HepG2 (cell line): ENCODE data around the gene RSRC2. TPM values are rescaled to one million over a fixed set of nuclear protein-coding genes. Genes with fewer than 3 reads are reported as not detected.

Experiments
- CCAR2 ChIP-seq: fragments of 200-400 bp; formaldehyde crosslinking; optimal IDR thresholded peaks from 2 replicates; pipeline ENCODE3; 2018; ENCODE audit warnings: low read depth, mild to moderate bottlenecking, low read length, moderate library complexity
- CHCHD3 ChIP-seq: sonication (generic); formaldehyde crosslinking; IDR thresholded peaks from 2 replicates; pipeline ENCODE4 v1.8.0; 2022; ENCODE audit warnings: mild to moderate bottlenecking, missing genetic modification reagents, moderate library complexity
- ETV5 ChIP-seq: IDR thresholded peaks from 2 replicates; pipeline ENCODE4 v1.6.1; 2018; ENCODE audit warnings: missing biosample characterization, missing genetic modification reagents, inconsistent platforms, borderline replicate concordance
- FOXC1 ChIP-seq: sonication (generic); formaldehyde crosslinking; IDR thresholded peaks from 2 replicates; pipeline ENCODE4 v1.8.0; 2022; ENCODE audit warnings: mild to moderate bottlenecking, missing genetic modification reagents, borderline replicate concordance
- HDAC2 ChIP-seq: sonication (generic); formaldehyde crosslinking; IDR thresholded peaks from 2 replicates; pipeline ENCODE4 v1.4.0; 2020; ENCODE audit warnings: missing genetic modification reagents
- KAT8 ChIP-seq: IDR thresholded peaks from 2 replicates; pipeline ENCODE4 v1.6.1; 2016; ENCODE audit warnings: missing genetic modification reagents, missing compliant biosample characterization
- MAZ ChIP-seq, 2 experiments: sonication (generic) in 1 of 2; formaldehyde crosslinking in 1 of 2; IDR thresholded peaks; 2 replicates each; pipeline versions ENCODE4 v1.5.0 to v1.6.1; 2012 to 2020; ENCODE audit warnings: low read depth in 2 of 2, mild to moderate bottlenecking in 2 of 2, borderline replicate concordance in 1 of 2, improper control_type of control experiment in 1 of 2, low read length in 1 of 2, missing genetic modification reagents in 1 of 2, moderate library complexity in 1 of 2
- RFXANK ChIP-seq: IDR thresholded peaks from 2 replicates; pipeline ENCODE4 v1.6.1; 2016
- ZMYM4 ChIP-seq: sonication (generic); formaldehyde crosslinking; IDR thresholded peaks from 2 replicates; pipeline ENCODE4 v1.8.1; 2023; ENCODE audit warnings: mild to moderate bottlenecking, missing genetic modification reagents
- ZNF225 ChIP-seq: sonication (generic); formaldehyde crosslinking; IDR thresholded peaks from 2 replicates; pipeline ENCODE4 v1.4.0; 2020; ENCODE audit warnings: mild to moderate bottlenecking, missing genetic modification reagents
- ZNF879 ChIP-seq: sonication (generic); formaldehyde crosslinking; IDR thresholded peaks from 2 replicates; pipeline ENCODE4 v1.8.1; 2023; ENCODE audit warnings: missing genetic modification reagents
- polyA plus RNA-seq, 8 experiments: library from polyadenylated mRNA; depleted of rRNA in 3 of 8; stranded (reverse) in 7 of 8; unstranded in 1 of 8; fragments of >200 nt; fragmentation: Illumina TruSeq in 4 of 8; extraction: Trizol in 4 of 8; gene quantifications; 2 replicates each; pipeline versions ENCODE4 v1.2.1 to v1.2.3, GENCODE V29; 2011 to 2016; ENCODE audit warnings: low read depth in 4 of 8, missing spikeins in 1 of 8, mixed read lengths in 1 of 8; ENCODE audit not compliant: insufficient read depth in 1 of 8
- total RNA-seq, 5 experiments: library from RNA; depleted of rRNA; stranded (reverse); fragments of >200 nt; fragmentation: Illumina TruSeq; extraction: Trizol; gene quantifications; 2 replicates each; pipeline ENCODE4 v1.2.3, GENCODE V29; 2016; ENCODE audit warnings: low read depth in 1 of 5
- TF ChIP-seq, protein P1 (sequence below): sonication (generic); formaldehyde crosslinking; IDR thresholded peaks from 2 replicates; pipeline ENCODE4 v1.9.0; 2022; ENCODE audit warnings: missing genetic modification reagents, mild to moderate bottlenecking, borderline replicate concordance
- TF ChIP-seq, protein P2 (sequence below): sonication (generic); formaldehyde crosslinking; IDR thresholded peaks from 2 replicates; pipeline ENCODE4 v1.5.0; 2020; ENCODE audit warnings: missing genetic modification reagents
- TF ChIP-seq, protein P3 (sequence below): sonication (generic); formaldehyde crosslinking; IDR thresholded peaks from 2 replicates; pipeline ENCODE4 v1.8.0; 2023; ENCODE audit warnings: mild to moderate bottlenecking, missing genetic modification reagents
- TF ChIP-seq, protein P4 (sequence below): sonication (generic); formaldehyde crosslinking; IDR thresholded peaks from 2 replicates; pipeline ENCODE4 v1.5.0; 2020; ENCODE audit warnings: missing genetic modification reagents
- TF ChIP-seq, protein P5 (sequence below): sonication (generic); formaldehyde crosslinking; IDR thresholded peaks from 2 replicates; pipeline ENCODE4 v1.8.1; 2023; ENCODE audit warnings: mild to moderate bottlenecking, missing genetic modification reagents
- TF ChIP-seq, protein P6 (sequence below): sonication (generic); formaldehyde crosslinking; IDR thresholded peaks from 2 replicates; pipeline ENCODE4 v1.4.0; 2020; ENCODE audit warnings: missing genetic modification reagents
- TF ChIP-seq, protein P7 (sequence below): sonication (generic); formaldehyde crosslinking; IDR thresholded peaks from 2 replicates; pipeline ENCODE4 v1.5.0; 2020; ENCODE audit warnings: missing genetic modification reagents, mild to moderate bottlenecking, borderline replicate concordance

RSRC2 gene
- total and polyA plus RNA-seq, 2 of the 13 experiments (the other 11 are each of a cell fraction or from before 2014, with no cell fraction given) = 31.4 to 77.8 TPM

DNA sequence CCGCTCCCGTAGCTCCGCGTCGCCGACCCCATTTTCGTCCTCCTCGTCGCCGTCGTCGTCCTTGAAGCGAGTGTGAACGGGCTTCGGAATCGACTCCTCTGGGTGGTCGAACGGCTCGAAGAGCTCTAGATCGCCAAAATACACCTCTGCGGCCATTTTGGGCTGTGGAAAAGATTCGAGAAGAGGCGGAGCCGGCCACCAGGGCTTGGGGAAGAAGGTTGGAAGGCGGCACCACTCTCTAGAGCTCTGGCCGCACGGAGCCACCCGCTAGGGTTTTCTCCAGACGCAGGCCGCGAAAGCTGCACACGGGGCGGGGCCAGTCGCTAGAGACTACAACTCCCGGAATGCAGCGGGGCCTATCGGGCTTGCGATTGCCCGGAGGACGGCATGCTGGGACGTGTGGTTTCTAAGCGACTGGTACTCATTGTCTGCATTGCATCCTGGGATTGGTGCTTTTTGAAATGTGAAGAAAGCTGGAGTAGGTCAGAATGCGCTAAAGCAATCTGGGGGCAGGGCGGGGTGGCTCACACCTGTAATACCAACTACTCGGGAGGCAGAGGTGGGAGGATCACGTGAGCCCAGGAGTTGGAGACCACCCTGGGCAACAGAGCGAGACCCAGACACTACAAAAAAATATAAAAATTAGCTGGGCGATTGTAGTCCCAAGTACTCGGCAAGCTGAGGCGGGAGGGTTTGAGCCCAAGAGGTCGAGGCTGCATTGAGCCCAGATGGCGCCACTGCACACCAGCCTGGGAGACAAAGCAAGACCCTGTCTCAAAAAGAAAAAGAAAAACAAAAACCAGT lies 25.8 kb downstream of the RSRC2 start, which contains the start of gene ZCCHC8 (continued):
- TF ChIP-seq, protein P1, sequence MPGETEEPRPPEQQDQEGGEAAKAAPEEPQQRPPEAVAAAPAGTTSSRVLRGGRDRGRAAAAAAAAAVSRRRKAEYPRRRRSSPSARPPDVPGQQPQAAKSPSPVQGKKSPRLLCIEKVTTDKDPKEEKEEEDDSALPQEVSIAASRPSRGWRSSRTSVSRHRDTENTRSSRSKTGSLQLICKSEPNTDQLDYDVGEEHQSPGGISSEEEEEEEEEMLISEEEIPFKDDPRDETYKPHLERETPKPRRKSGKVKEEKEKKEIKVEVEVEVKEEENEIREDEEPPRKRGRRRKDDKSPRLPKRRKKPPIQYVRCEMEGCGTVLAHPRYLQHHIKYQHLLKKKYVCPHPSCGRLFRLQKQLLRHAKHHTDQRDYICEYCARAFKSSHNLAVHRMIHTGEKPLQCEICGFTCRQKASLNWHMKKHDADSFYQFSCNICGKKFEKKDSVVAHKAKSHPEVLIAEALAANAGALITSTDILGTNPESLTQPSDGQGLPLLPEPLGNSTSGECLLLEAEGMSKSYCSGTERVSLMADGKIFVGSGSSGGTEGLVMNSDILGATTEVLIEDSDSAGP (CRISPR knock-in tag) = peak; percentile 88; the same call in 1 of the 2 replicates
- TF ChIP-seq CCAR2 (no peak), FOXC1 (peak; percentile 58; the same call in 1 of the 2 replicates), HDAC2 (CRISPR knock-in tag) (peak; percentile 33), ZNF879 (CRISPR knock-in tag) (no peak), ZNF225 (0 out of 2 replicates have a peak, but pooled peaks have one; percentile 56), CHCHD3 (CRISPR knock-in tag) (0 out of 2 replicates have a peak, but pooled peaks have one; percentile 74), RFXANK (CRISPR knock-in tag) (no peak), ETV5 (CRISPR knock-in tag) (no peak; the same call in 1 of the 2 replicates), MAZ (IDR thresholded peaks at IDR 0.05; ENCODE audit: borderline replicate concordance, low read depth, low read length) (peak; percentile 25; the same call in 1 of the 2 replicates), MAZ (CRISPR knock-in tag; IDR thresholded peaks at IDR 0.05; ENCODE audit: low read depth) (no peak; the same call in 1 of the 2 replicates), ZMYM4 (CRISPR knock-in tag) (peak; percentile 67), KAT8 (CRISPR knock-in tag) (peak; percentile 86)
- TF ChIP-seq, protein P2, sequence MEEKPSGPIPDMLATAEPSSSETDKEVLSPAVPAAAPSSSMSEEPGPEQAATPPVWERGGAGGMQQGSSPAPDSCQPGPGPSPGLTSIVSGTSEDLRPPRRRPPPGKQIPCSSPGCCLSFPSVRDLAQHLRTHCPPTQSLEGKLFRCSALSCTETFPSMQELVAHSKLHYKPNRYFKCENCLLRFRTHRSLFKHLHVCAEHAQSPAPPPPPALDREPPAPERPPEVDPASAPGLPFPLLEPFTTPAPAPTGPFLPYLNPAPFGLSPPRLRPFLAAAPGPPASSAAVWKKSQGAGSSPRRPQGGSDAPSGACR = peak; percentile 94
- TF ChIP-seq, protein P3, sequence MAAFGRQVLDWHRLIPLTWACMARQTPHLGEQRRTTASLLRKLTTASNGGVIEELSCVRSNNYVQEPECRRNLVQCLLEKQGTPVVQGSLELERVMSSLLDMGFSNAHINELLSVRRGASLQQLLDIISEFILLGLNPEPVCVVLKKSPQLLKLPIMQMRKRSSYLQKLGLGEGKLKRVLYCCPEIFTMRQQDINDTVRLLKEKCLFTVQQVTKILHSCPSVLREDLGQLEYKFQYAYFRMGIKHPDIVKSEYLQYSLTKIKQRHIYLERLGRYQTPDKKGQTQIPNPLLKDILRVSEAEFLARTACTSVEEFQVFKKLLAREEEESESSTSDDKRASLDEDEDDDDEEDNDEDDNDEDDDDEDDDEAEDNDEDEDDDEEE (CRISPR knock-in tag) = no peak
- TF ChIP-seq, protein P4, sequence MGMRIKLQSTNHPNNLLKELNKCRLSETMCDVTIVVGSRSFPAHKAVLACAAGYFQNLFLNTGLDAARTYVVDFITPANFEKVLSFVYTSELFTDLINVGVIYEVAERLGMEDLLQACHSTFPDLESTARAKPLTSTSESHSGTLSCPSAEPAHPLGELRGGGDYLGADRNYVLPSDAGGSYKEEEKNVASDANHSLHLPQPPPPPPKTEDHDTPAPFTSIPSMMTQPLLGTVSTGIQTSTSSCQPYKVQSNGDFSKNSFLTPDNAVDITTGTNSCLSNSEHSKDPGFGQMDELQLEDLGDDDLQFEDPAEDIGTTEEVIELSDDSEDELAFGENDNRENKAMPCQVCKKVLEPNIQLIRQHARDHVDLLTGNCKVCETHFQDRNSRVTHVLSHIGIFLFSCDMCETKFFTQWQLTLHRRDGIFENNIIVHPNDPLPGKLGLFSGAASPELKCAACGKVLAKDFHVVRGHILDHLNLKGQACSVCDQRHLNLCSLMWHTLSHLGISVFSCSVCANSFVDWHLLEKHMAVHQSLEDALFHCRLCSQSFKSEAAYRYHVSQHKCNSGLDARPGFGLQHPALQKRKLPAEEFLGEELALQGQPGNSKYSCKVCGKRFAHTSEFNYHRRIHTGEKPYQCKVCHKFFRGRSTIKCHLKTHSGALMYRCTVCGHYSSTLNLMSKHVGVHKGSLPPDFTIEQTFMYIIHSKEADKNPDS (CRISPR knock-in tag) = peak; percentile 90; the same call in 1 of the 2 replicates
- TF ChIP-seq, protein P5, sequence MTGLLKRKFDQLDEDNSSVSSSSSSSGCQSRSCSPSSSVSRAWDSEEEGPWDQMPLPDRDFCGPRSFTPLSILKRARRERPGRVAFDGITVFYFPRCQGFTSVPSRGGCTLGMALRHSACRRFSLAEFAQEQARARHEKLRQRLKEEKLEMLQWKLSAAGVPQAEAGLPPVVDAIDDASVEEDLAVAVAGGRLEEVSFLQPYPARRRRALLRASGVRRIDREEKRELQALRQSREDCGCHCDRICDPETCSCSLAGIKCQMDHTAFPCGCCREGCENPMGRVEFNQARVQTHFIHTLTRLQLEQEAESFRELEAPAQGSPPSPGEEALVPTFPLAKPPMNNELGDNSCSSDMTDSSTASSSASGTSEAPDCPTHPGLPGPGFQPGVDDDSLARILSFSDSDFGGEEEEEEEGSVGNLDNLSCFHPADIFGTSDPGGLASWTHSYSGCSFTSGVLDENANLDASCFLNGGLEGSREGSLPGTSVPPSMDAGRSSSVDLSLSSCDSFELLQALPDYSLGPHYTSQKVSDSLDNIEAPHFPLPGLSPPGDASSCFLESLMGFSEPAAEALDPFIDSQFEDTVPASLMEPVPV (CRISPR knock-in tag) = no peak; the same call in 1 of the 2 replicates
- TF ChIP-seq, protein P6, sequence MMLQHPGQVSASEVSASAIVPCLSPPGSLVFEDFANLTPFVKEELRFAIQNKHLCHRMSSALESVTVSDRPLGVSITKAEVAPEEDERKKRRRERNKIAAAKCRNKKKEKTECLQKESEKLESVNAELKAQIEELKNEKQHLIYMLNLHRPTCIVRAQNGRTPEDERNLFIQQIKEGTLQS = no peak
- TF ChIP-seq, protein P7, sequence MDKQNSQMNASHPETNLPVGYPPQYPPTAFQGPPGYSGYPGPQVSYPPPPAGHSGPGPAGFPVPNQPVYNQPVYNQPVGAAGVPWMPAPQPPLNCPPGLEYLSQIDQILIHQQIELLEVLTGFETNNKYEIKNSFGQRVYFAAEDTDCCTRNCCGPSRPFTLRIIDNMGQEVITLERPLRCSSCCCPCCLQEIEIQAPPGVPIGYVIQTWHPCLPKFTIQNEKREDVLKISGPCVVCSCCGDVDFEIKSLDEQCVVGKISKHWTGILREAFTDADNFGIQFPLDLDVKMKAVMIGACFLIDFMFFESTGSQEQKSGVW = no peak; the same call in 1 of the 2 replicates
